Head of caudate nucleus (tissue), 42 donors: ENCODE measurements around the gene FEV.

Source experiments
- DNase-seq, 42 donors: peaks; one replicate each; pipeline versions ENCODE4 v3.0.0 to v3.0.0-alpha.2; 2020 to 2021; ENCODE audit warnings: mixed read lengths in 7 of 42
- intact Hi-C: fragments of 100-400 bp; cut with DNase I; formaldehyde crosslinking; loops from one replicate; pipeline ENCODE4 v1.15.0; 2022

The FEV gene

DNA sequence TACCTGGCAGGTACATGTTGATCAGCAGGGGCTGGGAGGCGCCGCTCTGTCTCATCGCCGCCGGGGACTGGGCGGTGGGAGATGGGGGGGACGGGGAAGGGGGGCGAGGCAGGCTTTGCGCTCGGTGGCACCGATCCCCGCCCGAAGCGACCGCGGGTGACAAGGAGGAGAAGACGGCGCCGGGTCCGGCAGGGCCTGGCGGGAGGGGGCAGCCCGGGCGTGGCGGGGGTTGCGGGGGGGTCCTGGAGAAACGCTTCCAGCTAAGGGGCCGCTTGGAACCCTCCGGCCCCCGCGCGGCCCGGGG, at the start of gene FEV:
Gene FEV, minus strand, starts transcription at position 164 of the 304 bp plus-strand sequence. Its CDS starts 109 bp downstream, at position 55.
- no peak for DNase-seq
- intact Hi-C loops, result no loop called here

DNA sequence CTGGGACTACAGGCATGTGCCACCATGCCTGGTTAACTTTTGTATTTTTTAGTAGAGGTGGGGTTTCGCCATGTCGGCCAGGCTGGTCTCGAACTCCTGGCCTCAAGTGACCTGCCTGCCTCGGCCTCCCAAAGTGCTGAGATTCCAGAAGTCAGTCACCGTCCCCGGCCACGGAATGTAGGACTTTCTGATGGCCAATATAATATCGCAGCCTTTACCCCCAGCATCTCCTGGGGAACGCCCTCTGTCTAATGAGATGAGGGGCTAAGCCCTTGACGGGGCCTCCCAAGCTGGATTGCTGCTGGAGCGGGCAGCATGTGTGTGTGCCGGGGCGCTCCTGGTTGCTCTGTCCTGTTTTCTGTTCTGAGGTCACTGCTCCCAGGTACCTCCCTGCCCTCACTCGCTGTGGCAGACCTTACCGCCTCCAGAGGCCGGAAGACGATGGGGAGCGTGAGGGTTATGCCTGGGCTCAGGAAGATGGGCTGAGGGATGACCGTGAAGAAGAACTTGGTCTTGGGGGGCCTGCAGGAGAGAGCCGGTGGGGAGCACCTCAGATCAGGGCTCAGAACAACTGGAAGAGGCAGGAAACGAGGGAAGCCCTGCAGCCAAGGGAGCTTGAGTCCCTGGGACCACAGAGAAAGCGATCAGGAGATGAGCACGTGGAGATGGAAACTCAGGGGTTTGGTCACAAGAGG, 47.2 kb upstream of the FEV start:
- no peak for DNase-seq
- intact Hi-C loops, result no loop called here

DNA sequence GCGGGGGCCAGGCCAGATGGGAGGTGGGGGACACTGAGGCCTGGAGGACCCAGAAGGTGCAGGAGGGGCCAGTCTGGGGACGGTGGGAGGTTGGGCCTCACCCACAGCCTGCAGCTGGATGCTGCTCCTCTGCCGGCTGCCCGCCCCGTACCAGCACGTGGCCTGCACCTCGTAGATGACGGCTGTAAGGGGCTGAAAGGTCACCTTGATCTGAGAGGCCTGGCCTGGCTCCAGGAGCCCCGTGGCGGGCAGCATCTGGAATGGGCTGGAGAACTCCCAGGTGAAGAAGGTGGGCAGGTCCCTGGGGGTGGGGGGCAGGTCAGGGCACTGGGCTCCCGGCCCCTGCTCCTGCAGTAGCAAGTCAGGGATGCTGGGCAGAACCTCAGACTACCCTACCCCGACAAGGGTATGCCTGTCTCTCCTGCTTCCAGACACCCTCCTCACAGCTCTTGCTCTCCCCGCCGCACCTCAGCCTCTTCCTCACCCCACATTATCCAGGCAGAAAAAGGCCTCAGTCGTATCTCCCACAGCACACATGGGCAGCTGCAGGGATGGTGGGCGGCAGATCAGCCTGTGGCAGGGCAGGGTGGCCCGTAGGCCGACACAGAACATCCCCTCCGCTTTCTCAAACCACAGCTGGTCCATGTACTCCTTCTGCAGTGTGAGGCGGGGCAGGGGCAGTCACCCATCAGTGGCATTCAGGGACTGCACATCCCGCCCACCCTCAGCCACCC, 46.2 kb upstream of the FEV start:
- no peak for DNase-seq

DNA sequence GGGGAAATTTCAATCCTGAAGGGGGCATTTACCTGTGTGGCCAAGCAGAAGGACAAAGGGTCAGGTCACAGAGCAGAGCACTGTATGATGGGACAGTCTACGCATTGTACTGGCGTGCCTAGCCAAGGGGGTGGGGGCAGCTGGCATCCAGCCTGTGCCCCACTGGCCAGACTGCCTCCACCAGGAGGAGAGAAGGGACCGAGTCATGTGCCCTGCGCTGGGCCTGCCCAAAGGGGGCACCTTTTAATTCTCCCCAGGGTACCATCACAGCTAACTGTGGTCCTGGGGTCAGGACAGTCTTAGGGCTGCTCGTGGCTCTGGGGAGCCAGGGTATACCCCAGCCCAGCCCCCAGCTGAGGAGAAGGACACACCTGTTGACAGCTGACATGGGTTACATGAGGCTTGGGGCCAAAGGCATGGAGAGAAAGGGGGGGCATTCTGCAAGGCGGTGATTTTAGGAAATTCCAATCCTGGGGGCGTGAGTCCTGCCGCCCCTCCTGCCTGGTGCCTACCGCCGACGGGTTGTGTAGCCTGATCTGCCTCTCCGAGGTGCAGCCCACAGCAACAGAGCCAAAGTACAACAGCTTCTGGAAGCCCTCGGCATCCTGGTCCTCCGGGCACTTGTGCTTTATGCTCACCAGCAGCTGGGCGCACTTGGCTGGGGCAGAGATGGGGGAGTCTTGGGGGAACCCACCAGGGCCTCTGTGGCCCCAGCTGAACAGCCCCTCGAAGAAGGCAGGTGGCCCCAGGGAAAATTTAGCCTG, 45.4 kb upstream of the FEV start:
- intact Hi-C loops, result no loop called here
- DNase-seq, result no peak

More for the DNA sequence above, 46.2 kb upstream of the FEV start:
- intact Hi-C loops, result no loop called here

DNA sequence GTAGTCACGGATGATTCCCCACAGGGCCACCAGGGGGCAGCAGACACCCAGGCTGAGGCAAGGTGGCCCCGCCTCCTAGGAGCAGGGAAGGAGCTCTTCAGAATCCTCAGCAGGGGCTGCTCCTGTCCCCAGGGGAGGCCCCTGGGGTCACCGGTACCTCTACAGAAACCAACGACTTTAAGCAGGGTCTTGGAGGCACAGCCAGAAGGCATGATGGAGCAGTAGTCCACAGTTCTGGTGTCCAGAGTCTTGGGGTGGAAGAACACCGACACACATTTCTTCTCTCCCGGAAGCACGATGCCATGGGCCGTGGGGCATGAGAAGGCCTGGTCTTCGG, 44.8 kb upstream of the FEV start:
- intact Hi-C loops, result no loop called here
- peak; percentile 82 to 95 (median 90) for DNase-seq

DNA sequence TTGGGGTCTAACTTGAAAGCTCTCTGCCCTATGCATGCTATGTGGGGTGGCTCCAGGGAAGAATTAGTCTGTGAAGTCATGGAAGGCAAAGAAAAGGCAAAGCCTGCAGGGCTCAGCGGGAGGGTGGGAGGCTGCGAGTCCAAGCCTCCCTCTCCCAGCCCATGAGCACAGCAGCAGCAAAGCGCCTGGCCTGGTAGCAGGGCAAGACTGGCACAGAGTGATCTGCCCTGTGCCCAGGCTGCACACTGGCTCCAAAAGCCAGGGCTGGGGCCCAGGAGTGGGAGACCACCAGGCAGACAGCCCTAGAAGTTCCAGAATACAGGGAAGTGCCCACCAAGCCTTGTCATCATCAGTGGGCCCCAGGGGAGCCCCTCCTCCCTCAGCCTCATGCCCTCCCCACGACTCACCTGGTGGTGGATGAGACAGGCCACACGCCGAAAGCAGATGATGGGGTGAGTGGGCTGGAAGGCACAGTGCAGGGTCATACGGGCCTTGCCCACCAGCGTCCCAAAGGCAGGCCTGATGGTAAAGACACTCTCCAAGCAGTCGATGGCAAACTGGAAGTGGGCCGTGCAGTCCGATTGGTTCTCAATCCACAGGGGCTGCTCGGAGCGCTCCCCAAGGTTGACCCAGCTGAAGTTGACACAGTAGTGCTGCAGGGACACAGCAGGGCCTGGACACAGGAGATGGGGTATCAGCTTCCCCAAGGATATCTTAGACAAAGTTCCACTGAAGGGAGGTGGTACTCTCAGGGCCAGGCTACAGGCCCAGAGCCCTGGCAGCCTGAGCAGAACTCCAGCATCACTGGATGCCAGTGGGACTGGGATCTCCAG, 44.2 kb upstream of the FEV start:
- intact Hi-C loops, result no loop called here
- no peak for DNase-seq

DNA sequence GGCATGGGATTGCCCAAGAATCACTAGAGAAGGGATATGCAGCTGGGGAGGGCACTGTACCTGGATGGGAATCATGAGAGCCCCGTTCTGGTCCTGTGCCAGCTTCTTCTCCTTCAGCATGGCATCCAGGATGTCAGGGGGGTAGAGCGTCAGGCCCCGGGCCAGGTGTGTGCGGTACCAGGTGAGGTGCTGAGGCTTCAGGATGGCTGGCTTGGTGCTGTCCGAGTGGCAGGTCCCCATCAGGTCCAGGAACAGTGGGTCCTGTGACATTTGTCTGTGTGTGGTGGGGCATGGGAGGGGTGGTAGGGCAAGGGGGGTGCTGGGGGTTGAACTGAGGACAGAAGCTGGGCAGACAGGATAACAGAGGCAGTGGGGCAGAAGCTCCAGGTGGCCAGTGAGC, 43.2 kb upstream of the FEV start:
- intact Hi-C loops, result no loop called here
- DNase-seq, result no peak

DNA sequence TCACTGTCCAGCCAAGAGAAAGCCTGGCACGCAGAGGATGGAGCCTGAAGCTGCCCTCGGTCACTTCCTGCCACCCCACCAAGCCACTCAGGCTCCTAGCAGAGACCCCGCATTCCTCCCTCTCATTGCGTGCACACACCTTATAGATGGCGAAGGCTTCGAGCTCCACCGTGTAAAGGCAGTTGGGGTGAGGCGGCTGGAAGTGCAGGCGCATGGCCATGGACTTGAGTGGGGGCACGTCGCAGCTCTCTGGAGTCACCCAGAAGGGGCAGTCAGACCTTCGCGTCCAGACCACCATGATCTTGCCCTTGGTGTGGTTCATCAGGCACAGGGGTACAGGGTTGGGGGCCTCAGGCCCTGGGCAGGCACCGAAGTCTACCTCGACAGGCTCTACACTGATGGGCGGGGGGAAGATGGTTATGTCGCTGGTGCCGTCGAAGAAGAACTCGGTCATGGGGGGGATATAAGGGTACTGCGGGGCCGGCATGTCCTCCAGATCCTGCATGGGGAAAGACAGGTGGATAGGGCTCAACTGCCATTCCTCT, 42.6 kb upstream of the FEV start:
- intact Hi-C loops, result no loop called here

DNA sequence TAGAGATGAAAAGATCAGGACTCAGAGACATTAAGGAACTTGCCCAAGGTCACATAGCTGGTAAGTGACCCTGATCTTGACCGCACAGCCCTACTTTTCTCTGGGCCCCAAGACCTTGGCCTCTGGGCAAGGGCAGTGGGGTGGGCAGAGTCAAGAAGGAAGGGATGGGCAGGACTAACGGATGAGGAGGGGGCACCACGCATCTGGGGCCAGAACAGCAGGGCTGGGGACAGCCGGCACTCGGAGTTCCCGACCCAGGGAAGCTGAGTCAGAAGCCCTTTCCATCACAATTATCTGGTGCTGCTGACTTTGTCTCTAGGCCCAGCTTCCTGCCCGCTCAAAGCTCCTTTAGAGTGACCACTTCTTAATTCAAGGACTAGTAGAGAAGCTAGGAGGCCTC, 42.0 kb upstream of the FEV start:
- no peak for DNase-seq
- intact Hi-C loops, result no loop called here

More for the DNA sequence above, 42.6 kb upstream of the FEV start:
- DNase-seq, result no peak

DNA sequence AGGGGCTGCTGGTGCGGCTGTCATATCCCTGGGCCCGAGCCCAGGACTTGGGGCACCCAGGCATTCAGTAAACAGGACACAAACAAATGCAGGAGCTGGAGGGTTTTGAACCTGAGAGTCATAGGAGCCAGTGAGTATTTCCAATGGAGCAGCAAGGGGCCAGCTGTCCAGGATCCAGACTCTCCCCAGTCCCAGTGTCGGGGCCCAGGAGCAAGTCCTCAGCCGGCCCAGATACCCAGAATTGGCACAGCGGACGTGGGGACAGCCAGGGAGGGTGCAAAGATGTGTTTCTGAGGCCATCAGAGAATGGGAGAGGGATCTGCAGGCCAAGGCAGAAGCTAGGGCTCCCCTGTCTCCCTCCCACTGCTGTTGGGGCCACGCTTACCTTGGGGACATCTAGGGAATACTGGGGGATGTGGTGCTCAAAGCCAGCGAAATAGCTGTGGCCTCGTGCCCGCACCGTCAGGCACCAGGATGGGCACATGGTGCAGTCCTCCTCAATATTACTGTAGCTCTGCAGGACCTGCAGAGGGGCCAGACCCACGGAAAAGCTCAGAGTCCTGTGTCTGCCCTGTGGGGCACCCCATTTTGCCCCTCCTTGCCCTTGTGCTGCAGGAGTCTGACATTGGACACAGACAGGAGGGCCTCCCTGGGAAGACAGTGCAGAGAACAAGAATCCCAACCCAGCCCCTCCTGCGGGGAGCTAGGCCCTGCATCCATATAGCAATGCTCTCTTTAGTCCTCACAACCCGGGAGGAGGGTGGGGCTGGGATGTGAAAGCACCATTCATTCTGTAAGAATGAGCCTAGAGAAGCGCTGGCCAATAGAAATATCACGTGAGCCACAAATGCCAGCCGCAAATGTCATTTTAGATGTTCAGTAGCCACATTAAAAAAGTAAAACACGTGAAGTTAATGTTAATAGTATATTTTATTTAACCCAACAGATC, 40.9 kb upstream of the FEV start:
- peak; percentile 58 to 94 (median 82) for DNase-seq
- intact Hi-C loops, result no loop called here

DNA sequence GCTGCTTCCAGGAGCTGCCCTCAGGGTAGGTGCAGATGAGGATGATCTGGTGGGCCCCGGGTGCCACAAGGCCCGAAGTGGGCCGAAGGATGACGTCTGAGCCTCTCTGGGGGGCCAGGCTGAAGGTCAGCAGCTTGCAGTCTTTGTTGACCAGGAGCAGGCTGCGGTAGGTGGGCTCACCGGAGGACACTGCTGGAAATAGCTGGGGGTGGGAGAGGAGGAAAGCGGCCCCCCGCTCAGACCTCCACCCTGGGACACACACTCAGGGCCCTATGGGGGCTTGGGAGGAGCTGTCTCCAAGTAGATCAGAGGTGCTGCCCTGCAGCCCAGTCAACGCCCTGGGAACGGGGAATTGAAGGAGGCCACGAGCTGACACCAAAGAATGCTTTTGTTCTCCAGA, 39.1 kb upstream of the FEV start:
- intact Hi-C loops, result no loop called here
- no peak for DNase-seq

DNA sequence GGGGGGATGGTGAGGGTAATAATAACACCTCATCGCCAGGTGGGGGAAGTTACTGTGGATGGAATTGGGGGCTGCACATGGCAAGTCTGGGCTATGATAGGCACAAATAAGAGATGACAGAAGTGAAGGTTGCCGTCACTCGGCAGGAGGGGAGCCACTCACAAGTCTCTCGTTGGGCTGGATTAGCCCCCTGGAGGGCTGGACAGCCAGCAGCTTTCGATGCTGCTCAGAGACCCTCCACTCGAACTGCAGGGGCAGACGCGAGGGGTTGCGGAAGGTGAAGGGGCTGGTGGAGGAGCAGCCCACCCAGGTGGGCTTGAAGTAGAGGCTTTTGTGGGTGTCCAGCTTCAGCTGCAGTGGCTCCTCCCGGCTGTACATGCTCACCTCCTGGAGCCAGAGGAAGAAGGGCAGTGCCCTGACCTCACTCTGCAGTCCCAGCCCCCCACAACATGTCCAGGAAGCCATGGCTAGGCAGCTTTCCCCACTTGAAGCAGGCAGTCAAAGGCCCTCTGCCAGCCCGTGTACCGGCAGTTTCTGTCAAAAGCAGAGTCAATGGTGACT, 38.1 kb upstream of the FEV start:
- intact Hi-C loops, result no loop called here

DNA sequence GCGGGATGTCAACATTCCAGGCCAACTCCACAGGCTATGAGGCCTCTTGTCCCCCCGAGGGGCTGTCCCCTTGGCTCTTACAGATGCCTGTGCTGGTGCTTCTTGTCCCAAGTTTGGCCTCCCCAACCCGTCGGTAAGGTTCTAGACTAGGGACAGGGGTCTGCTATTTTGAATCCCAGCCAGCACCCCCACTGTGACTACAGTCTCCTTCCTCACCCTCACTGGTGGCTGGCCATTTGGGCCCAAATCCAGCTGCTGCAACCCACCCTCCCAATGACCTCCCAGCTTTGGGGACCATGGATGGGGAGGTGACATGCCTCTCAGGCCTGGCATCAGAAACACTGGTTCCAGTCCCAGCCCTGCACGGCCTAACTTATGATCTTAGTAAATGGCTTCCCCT, 37.6 kb upstream of the FEV start:
- no peak for DNase-seq
- intact Hi-C loops, result no loop called here

More for the DNA sequence above, 38.1 kb upstream of the FEV start:
- no peak for DNase-seq

DNA sequence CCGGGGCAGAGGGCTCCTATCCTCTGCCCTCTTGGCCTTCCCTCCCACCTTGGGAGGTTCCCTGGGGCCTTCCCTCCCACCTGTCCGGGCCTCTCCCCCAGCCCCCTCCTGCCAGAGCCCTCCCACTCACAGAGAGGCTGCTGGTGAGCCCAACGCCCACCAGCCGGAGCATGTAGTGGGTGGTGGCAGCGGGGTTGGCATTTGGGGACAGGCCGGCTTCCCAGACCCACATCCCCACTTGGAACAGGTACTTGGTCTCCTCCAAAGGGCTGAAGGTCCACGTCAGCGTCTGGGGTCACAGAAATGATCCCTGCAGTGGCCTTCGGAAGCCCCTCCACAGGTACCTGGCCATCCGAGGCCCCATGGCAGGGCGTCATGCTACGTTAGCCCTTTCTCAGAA, 37.1 kb upstream of the FEV start:
- intact Hi-C loops, result no loop called here
- DNase-seq, result no peak

DNA sequence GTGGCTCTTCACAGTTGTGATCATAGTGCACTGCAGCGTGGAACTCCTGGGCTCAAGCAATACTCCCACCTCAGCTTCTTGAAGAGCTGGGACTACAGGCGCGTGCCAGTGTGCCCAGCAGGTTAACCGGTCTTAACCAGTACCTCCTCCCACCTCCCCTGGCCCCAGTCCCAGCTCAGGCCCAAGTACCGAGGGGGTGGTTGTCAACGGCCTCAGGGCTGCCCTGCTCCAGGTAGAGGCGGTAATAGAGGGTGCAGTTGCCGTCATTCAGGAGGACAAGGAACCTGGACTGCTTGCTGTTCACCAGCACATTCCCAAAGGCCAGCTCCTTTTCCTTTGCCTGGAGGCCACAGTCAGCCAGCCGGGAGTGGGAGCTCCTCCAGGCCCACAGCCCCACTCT, 36.6 kb upstream of the FEV start:
- DNase-seq, result no peak
- intact Hi-C loops, result no loop called here

DNA sequence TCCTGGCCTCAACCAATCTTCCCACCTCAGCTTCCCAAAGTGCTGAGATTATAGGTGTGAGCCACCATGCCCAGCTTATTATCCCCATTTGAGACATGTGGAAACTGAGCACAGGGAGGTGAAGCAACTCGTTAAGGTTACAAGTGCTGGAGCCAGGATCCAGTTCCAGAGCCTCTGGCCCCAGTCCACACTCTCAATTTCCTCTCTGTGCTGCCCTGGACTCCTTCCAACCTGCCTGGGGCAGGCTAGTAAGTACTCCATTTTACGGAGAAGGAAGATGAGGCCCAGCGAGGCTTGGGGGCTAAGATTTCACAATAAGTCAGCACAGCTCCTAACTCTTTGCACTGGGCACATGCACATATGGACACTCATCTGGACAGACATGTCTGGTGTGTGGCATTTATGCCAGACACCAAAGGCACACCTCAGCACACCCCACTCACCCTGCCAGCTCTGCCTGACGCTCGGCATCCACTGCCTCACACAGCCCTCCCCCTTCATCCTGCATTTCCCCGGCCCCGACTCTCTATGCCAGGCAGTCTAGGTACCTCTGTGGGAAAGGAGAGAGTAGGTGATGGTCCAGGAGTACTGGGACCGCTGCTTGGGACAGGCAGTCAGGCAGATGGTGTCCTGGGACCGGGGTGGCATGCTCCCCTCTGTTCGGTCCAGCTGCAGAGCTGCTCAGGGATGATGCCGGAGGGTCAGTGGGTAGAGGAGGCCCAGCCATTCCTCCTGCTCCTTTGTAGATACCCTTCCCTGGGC, 35.8 kb upstream of the FEV start:
- no peak for DNase-seq
- intact Hi-C loops, result no loop called here

DNA sequence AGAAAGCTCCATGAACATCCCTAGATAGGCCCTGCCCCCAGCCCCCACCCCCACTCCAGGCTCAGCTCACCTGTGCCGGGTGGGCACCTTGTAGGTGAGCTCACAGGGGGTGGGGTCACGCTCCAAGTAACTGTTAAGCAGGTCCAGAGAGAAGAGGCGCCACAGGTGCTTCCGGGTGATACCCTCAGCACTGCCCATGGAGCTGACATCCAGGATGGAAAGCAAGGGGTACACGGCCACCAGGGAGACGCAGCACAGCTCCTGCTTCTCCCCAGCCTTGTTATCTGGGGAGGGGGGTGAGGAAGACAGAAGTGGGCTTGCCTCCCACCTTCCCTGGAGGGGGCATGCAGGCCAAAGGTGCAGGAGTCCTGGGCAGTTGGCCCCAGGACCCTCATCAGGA, 34.5 kb upstream of the FEV start:
- intact Hi-C loops, result no loop called here
- no peak for DNase-seq
